HCT116 (cell line): ENCODE measurements around the gene ANKRD13C.

Source experiments
- CEBPB ChIP-seq: IDR thresholded peaks from 2 replicates; pipeline ENCODE4 v1.6.1; 2012; ENCODE audit warnings: low read depth
- EGR1 ChIP-seq: IDR thresholded peaks from 2 replicates; pipeline ENCODE4 v1.6.1; 2012; ENCODE audit warnings: low read depth
- EZH2phosphoT487 ChIP-seq: fragments of 200-600 bp; IDR thresholded peaks from 2 replicates; pipeline ENCODE4 v1.6.1; 2018; ENCODE audit warnings: antibody characterized with exemption, borderline replicate concordance
- JUND ChIP-seq: IDR thresholded peaks from 2 replicates; pipeline ENCODE4 v1.6.1; 2012
- POLR2A ChIP-seq: IDR thresholded peaks from 2 replicates; pipeline ENCODE4 v1.7.0; 2011; ENCODE audit warnings: borderline replicate concordance; ENCODE audit not compliant: insufficient read depth, insufficient read length; ENCODE audit errors: extremely low read depth
- POLR2AphosphoS5 ChIP-seq: IDR thresholded peaks from 2 replicates; pipeline ENCODE4 v1.6.1; 2011; ENCODE audit warnings: mild to moderate bottlenecking, low read depth, low read length, moderate library complexity
- RAD21 ChIP-seq: IDR thresholded peaks from 2 replicates; pipeline ENCODE4 v1.6.1; 2012; ENCODE audit warnings: low read depth, mild to moderate bottlenecking
- SP1 ChIP-seq: IDR thresholded peaks from 2 replicates; pipeline ENCODE4 v1.6.1; 2012; ENCODE audit warnings: low read depth
- SRF ChIP-seq: IDR thresholded peaks from 2 replicates; pipeline ENCODE4 v1.6.1; 2012; ENCODE audit warnings: low read depth
- YY1 ChIP-seq: IDR thresholded peaks from 2 replicates; pipeline ENCODE4 v1.6.1; 2011; ENCODE audit warnings: low read length, low read depth, moderate library complexity, mild to moderate bottlenecking; ENCODE audit not compliant: insufficient replicate concordance; ENCODE audit errors: extremely low read depth
- ZNF274 ChIP-seq: fragments of 200-500 bp; sonication (Bioruptor generic); IDR thresholded peaks from 2 replicates; pipeline ENCODE4 v1.6.1; 2014; ENCODE audit warnings: mild to moderate bottlenecking, low read depth, low read length, inconsistent platforms
- TF ChIP-seq, protein P1 (sequence below), 3 experiments: fragments of 200-600 bp in 1 of 3; sonication (generic) in 1 of 3; IDR thresholded peaks in 2 of 3; conservative IDR thresholded peaks in 1 of 3; 2 replicates each; pipeline ENCODE4 v1.5.1; 2012 to 2017; ENCODE audit warnings: low read depth in 2 of 3, low read length in 2 of 3, antibody characterized with exemption in 1 of 3, borderline replicate concordance in 1 of 3, control low read depth in 1 of 3, mild to moderate bottlenecking in 1 of 3, mixed read lengths in 1 of 3, mixed run types in 1 of 3, moderate library complexity in 1 of 3; ENCODE audit not compliant: insufficient read depth in 1 of 3
- TF ChIP-seq, protein P2 (sequence below): IDR thresholded peaks from 2 replicates; pipeline ENCODE4 v1.6.1; 2012
- TF ChIP-seq, protein P3 (sequence below): IDR thresholded peaks from 2 replicates; pipeline ENCODE4 v1.6.1; 2012; ENCODE audit warnings: low read depth

DNA sequence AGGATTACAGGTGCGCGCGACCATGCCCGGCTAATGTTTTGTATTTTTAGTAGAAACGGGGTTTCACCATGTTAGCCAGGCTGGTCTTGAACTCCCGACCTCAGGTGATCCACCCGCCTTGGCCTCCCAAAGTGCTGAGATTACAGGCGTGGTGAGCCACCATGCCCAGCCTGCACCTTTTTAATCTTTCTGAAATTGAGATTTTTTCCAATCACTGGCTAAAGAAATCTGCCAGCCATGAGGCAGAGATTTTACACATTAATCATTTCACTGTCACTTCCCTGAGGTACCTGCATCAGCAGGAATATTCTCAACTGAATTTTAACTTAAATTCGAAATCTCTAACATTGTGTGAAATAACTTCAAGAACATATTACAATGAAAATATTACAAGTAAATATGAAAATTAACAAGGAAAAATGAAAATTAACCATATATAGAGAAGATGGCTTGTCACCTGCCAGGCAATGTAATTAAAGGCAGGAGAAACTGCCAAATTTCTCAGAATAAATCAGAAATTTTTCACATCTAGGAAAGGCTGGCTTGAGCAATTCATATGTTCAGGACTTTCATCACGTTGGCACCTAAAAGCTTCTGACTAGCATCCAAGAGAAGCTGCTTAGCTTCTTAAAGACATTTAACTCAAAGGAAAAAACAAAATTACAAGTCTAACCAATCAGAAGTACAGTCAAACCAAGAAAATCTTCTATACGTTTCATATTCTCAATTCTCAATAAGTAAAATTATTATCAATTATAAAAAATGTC is 5.9 kb downstream of the ANKRD13C start:
- TF ChIP-seq, protein P1, sequence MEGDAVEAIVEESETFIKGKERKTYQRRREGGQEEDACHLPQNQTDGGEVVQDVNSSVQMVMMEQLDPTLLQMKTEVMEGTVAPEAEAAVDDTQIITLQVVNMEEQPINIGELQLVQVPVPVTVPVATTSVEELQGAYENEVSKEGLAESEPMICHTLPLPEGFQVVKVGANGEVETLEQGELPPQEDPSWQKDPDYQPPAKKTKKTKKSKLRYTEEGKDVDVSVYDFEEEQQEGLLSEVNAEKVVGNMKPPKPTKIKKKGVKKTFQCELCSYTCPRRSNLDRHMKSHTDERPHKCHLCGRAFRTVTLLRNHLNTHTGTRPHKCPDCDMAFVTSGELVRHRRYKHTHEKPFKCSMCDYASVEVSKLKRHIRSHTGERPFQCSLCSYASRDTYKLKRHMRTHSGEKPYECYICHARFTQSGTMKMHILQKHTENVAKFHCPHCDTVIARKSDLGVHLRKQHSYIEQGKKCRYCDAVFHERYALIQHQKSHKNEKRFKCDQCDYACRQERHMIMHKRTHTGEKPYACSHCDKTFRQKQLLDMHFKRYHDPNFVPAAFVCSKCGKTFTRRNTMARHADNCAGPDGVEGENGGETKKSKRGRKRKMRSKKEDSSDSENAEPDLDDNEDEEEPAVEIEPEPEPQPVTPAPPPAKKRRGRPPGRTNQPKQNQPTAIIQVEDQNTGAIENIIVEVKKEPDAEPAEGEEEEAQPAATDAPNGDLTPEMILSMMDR (IDR thresholded peaks at IDR 0.05 in 2 of 3, conservative IDR thresholded peaks at IDR 0.05 in 1 of 3; ENCODE audit: borderline replicate concordance in 1 of 3, insufficient read depth in 1 of 3, low read depth in 2 of 3, low read length in 2 of 3) = no peak
- no peak for TF ChIP-seq POLR2A
- TF ChIP-seq POLR2AphosphoS5 = no peak
- TF ChIP-seq SP1 = no peak
- no peak for TF ChIP-seq YY1
- TF ChIP-seq EZH2phosphoT487 = no peak
- no peak for TF ChIP-seq JUND
- TF ChIP-seq, protein P2, sequence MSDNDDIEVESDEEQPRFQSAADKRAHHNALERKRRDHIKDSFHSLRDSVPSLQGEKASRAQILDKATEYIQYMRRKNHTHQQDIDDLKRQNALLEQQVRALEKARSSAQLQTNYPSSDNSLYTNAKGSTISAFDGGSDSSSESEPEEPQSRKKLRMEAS = no peak
- no peak for TF ChIP-seq EGR1
- TF ChIP-seq ZNF274 = no peak
- no peak for TF ChIP-seq SRF
- TF ChIP-seq, protein P3, sequence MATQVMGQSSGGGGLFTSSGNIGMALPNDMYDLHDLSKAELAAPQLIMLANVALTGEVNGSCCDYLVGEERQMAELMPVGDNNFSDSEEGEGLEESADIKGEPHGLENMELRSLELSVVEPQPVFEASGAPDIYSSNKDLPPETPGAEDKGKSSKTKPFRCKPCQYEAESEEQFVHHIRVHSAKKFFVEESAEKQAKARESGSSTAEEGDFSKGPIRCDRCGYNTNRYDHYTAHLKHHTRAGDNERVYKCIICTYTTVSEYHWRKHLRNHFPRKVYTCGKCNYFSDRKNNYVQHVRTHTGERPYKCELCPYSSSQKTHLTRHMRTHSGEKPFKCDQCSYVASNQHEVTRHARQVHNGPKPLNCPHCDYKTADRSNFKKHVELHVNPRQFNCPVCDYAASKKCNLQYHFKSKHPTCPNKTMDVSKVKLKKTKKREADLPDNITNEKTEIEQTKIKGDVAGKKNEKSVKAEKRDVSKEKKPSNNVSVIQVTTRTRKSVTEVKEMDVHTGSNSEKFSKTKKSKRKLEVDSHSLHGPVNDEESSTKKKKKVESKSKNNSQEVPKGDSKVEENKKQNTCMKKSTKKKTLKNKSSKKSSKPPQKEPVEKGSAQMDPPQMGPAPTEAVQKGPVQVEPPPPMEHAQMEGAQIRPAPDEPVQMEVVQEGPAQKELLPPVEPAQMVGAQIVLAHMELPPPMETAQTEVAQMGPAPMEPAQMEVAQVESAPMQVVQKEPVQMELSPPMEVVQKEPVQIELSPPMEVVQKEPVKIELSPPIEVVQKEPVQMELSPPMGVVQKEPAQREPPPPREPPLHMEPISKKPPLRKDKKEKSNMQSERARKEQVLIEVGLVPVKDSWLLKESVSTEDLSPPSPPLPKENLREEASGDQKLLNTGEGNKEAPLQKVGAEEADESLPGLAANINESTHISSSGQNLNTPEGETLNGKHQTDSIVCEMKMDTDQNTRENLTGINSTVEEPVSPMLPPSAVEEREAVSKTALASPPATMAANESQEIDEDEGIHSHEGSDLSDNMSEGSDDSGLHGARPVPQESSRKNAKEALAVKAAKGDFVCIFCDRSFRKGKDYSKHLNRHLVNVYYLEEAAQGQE = no peak
- no peak for TF ChIP-seq CEBPB
- no peak for TF ChIP-seq RAD21
